T47D (cell line): ENCODE measurements around the gene NKPD1.

Experiments
- DNase-seq, 2 experiments: peaks; one replicate each; pipeline versions ENCODE4 v3.0.0 to v3.0.0-alpha.2; 2011 to 2012; ENCODE audit warnings: low read depth in 1 of 2, low spot score in 1 of 2
- JUND ChIP-seq: IDR thresholded peaks from 2 replicates; pipeline ENCODE4 v1.6.1; 2012; ENCODE audit warnings: low read depth
- in situ Hi-C: cut with HindIII; loops from 2 replicates; pipeline ENCODE4 v1.10.0; 2016; ENCODE audit warnings: low sequenced_read_pairs, low pct_unique_long_range_greater_than_20kb

NKPD1 gene, protein sequence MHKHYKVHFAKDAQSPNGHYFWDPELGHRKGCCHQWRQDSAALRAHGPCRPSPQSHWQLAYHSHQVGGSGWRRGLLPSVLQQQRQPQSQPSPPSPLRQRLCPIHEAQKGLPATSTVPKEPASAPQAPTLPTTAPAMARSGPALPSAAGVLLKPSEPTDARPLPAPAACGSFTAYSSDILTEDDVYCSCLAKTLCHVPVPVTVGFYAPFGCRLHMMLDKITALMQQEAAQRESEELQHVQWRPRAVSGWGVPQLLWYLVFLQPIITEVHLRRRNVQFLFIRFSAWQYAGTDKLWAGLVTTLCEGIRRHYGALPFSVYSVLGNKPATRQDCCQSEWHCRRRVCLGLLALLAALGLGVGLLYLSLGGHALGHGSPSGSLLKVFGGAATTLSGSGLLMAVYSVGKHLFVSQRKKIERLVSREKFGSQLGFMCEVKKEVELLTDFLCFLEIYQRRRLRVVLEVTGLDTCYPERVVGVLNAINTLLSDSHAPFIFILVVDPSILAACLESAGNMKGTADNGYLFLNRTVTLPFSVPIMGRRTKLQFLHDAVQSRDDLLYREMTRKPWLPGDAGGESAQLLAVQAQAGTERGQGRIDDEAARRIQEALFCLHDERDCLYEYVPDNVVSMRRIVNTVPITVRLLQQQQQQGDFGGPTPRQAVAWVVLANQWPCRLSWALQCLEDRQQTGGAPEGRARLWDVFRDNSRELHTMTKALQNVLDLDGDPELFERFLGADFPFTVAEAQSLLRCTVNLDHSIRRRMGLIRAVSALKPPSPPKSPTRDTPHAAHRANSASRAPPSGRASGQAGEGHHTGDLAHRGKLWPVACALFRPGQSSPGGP

GRCh38 chr19:45160870-45161737 is at the start of gene NKPD1:
Gene NKPD1 (minus strand): TSS chr19:45160982. CDS start chr19:45160150, 832 bp downstream.
- in situ Hi-C loops: no loop called here
- DNase-seq: peak; percentile 62 to 80
- TF ChIP-seq JUND: no peak

DNA sequence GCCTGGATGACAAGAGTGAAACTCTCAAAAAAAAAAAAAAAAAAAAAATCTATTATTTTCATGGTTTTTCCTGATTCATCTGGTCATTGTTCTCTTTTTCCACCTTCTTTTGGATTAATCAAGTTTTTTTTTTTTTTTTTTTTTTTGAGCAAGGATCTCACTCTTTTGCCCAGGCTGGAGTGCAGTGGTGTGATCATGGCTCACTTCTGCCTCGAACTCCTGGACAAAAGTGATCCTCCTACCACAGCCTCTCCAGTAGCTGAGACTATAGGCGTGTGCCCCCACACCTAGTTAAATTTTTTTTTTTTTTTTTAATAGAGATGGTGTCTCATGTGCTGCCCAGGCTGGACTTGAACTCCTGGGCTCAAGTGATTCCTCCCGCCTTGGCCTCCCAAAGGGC is 45.5 kb upstream of the NKPD1 start:
- DNase-seq: no peak
- in situ Hi-C loops: no loop called here
- no peak for TF ChIP-seq JUND

DNA sequence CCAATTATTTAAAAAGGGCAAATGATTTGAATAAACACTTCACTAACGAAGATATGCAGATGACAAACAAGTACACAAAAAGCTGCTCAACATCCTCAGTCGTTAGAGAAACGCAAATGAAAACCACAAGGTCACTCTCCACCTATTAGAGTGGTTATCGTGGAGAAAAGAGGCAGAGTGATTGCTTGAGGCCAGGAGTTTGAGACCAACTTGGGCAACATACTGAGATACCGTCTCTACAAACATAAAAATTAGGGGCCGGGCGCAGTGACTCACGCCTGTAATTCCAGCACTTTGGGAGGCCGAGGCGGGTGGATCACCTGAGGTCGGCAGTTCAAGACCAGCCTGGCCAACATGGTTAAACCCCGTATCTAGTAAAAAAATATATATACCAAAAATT is 45.0 kb upstream of the NKPD1 start:
- no peak for DNase-seq
- in situ Hi-C loops: no loop called here
- no peak for TF ChIP-seq JUND

- no peak for DNase-seq
- in situ Hi-C loops: no loop called here
- no peak for TF ChIP-seq JUND
Measured at GRCh38 chr19:45202637-45203036, 41.9 kb upstream of the NKPD1 start.

- in situ Hi-C loops: no loop called here
- no peak for TF ChIP-seq JUND
- peak in 1 of 2 experiments; percentile 55 for DNase-seq
Measured at GRCh38 chr19:45200568-45200967, 39.8 kb upstream of the NKPD1 start.

GRCh38 chr19:45195764-45196163 is 35.0 kb upstream of the NKPD1 start:
- DNase-seq: no peak
- no peak for TF ChIP-seq JUND
- in situ Hi-C loops: no loop called here

DNA sequence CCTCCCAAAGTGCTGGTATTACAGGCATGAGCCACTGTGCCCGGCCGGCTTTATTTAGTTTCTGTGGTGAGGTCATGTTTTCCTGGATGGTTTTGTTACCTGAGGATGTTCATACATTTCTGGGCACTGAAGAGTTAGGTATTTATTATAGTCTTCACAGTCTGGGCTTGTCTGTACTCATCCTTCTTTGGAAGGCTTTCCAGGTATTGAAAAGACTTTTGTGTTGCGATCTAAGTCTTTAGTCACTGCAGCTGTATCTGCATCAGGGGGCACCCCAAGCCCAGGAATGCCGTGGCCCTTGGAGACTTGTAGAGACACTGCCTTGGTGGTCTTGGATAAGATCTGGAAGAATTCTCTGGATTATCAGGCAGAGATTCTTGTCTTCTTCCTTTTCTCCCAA is 30.6 kb upstream of the NKPD1 start:
- no peak for TF ChIP-seq JUND
- no peak for DNase-seq
- in situ Hi-C loops: no loop called here

GRCh38 chr19:45189971-45190370 is 29.2 kb upstream of the NKPD1 start:
- DNase-seq: no peak
- TF ChIP-seq JUND: no peak
- in situ Hi-C loops: no loop called here

GRCh38 chr19:45187421-45188100 is 26.8 kb upstream of the NKPD1 start:
- in situ Hi-C loops: no loop called here

GRCh38 chr19:45186509-45187334 is 25.9 kb upstream of the NKPD1 start:
- no peak for TF ChIP-seq JUND
- in situ Hi-C loops: no loop called here
- DNase-seq: peak in 1 of 2 experiments; percentile 17

More at GRCh38 chr19:45187421-45188100, 26.8 kb upstream of the NKPD1 start:
- no peak for TF ChIP-seq JUND
- DNase-seq: peak in 1 of 2 experiments; percentile 41

GRCh38 chr19:45184115-45184514 is 23.3 kb upstream of the NKPD1 start:
- no peak for DNase-seq
- in situ Hi-C loops: no loop called here
- TF ChIP-seq JUND: no peak
